Measurements from ENCODE around the gene INPP5K.

Gene INPP5K

GRCh38 chr17:1484676-1485422, 31.6 kb downstream of the INPP5K start:
- DNase-seq = peak; percentile 63

GRCh38 chr17:1484060-1484535, 32.3 kb downstream of the INPP5K start:
- no peak for DNase-seq

- no peak for DNase-seq
Observed at GRCh38 chr17:1482680-1483079, 33.7 kb downstream of the INPP5K start.

GRCh38 chr17:1481736-1482135, 34.7 kb downstream of the INPP5K start:
- no peak for DNase-seq

GRCh38 chr17:1480747-1481465, 35.5 kb downstream of the INPP5K start:
- DNase-seq = no peak

GRCh38 chr17:1478418-1478817, 38.0 kb downstream of the INPP5K start:
- no peak for DNase-seq

GRCh38 chr17:1475321-1475854, 41.0 kb downstream of the INPP5K start:
- DNase-seq = no peak

- no peak for DNase-seq
Observed at GRCh38 chr17:1474402-1475189, 41.8 kb downstream of the INPP5K start.

- no peak for DNase-seq
Observed at GRCh38 chr17:1473841-1474240, 42.6 kb downstream of the INPP5K start.

GRCh38 chr17:1473170-1473569, 43.2 kb downstream of the INPP5K start:
- no peak for DNase-seq

GRCh38 chr17:1471911-1472821, 44.2 kb downstream of the INPP5K start:
- no peak for DNase-seq

- DNase-seq = no peak
Observed at GRCh38 chr17:1471490-1471889, 44.9 kb downstream of the INPP5K start.

- DNase-seq = no peak
Observed at GRCh38 chr17:1470755-1471462, 45.5 kb downstream of the INPP5K start.

GRCh38 chr17:1470071-1470754, 46.2 kb downstream of the INPP5K start:
- DNase-seq = no peak

GRCh38 chr17:1469231-1469852, 47.1 kb downstream of the INPP5K start:
- DNase-seq = no peak

- no peak for DNase-seq
Observed at GRCh38 chr17:1467898-1468492, 48.4 kb downstream of the INPP5K start.

- DNase-seq = no peak
Observed at GRCh38 chr17:1467258-1467657, 49.2 kb downstream of the INPP5K start.

GRCh38 chr17:1464186-1464585, 52.2 kb downstream of the INPP5K start:
- no peak for DNase-seq

GRCh38 chr17:1462164-1463112, 54.0 kb downstream of the INPP5K start:
- peak; percentile 14 for DNase-seq

Measured in NCI-H510A treated with DMSO at 0.1 percent for 48 hours (cell line).